Measurements from ENCODE around the gene FASTKD2.

DNA sequence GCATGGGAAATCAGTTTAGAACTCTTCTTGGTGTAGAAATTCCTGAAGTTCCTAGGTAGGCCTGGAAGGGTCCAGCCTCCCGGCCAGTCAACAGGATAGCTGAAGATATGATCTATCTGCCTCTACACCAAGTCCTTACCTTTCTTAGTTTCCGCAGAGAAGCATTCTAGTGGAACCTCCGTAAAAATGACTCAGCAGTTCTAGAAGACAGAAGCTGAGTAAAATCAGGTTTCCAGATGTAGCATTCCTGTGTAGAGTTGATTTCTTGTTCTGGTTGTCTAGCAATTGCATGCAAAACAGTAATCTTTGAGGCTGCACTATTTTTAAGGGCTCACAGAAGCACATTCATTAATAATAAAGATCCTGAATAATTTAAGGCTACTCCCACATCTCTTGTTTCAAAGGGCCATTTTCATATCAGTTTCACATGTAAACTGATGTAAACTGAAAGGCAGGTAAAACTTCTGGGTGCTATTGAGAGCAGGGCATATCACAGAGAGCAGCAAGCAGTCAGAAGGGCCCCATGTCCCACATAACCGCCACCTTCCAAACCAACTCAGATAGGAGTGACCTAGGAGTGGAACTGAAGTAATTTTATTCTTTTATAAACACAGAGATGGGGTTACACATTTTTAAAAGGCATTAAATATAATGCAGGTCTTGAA lies 44.0 kb upstream of the FASTKD2 start:
- TF ChIP-seq, protein P1, sequence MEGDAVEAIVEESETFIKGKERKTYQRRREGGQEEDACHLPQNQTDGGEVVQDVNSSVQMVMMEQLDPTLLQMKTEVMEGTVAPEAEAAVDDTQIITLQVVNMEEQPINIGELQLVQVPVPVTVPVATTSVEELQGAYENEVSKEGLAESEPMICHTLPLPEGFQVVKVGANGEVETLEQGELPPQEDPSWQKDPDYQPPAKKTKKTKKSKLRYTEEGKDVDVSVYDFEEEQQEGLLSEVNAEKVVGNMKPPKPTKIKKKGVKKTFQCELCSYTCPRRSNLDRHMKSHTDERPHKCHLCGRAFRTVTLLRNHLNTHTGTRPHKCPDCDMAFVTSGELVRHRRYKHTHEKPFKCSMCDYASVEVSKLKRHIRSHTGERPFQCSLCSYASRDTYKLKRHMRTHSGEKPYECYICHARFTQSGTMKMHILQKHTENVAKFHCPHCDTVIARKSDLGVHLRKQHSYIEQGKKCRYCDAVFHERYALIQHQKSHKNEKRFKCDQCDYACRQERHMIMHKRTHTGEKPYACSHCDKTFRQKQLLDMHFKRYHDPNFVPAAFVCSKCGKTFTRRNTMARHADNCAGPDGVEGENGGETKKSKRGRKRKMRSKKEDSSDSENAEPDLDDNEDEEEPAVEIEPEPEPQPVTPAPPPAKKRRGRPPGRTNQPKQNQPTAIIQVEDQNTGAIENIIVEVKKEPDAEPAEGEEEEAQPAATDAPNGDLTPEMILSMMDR (IDR thresholded peaks at IDR 0.05) = no peak
- TF ChIP-seq POLR2A (IDR thresholded peaks at IDR 0.05) = no peak
- no peak for TF ChIP-seq POLR2AphosphoS5 (IDR thresholded peaks at IDR 0.05)
- no peak for TF ChIP-seq EP300 (IDR thresholded peaks at IDR 0.05)

Measured in stomach (tissue), 4 donors.